Dendritic cell treated with granulocyte-macrophage colony-stimulating factor and Interleukin-4, amounts not matched to agents 40 ng/mL and 50 ng/mL, for 4 days (primary cell): Measurements from ENCODE around the gene PRKG1.
"Not testable (repeated sequence)": the region's sequence is repeated elsewhere in the genome, so short reads cannot be mapped to it uniquely, and the experiment has no call there.

Experiments used
- H3K27ac Mint-ChIP-seq: one replicate; pipeline ENCODE4 v1.8.0; 2022; ENCODE audit warnings: mild to moderate bottlenecking, mixed read lengths
- H3K27me3 Mint-ChIP-seq: one replicate; pipeline ENCODE4 v1.8.0; 2022; ENCODE audit warnings: mild to moderate bottlenecking, mixed read lengths
- H3K36me3 Mint-ChIP-seq: one replicate; pipeline ENCODE4 v1.8.0; 2022; ENCODE audit warnings: low read depth, mixed read lengths
- H3K4me1 Mint-ChIP-seq: one replicate; pipeline ENCODE4 v1.8.0; 2022; ENCODE audit warnings: low read depth, mixed read lengths
- H3K4me3 Mint-ChIP-seq: one replicate; pipeline ENCODE4 v1.8.0; 2022; ENCODE audit warnings: mild to moderate bottlenecking, moderate library complexity, mixed read lengths
- H3K9me3 Mint-ChIP-seq: one replicate; pipeline ENCODE4 v1.8.0; 2022; ENCODE audit warnings: mixed read lengths
- intact Hi-C: fragments of 100-400 bp; cut with micrococcal nuclease; formaldehyde crosslinking; loops from one replicate; pipeline ENCODE4 v1.15.0; 2022

PRKG1 gene

DNA sequence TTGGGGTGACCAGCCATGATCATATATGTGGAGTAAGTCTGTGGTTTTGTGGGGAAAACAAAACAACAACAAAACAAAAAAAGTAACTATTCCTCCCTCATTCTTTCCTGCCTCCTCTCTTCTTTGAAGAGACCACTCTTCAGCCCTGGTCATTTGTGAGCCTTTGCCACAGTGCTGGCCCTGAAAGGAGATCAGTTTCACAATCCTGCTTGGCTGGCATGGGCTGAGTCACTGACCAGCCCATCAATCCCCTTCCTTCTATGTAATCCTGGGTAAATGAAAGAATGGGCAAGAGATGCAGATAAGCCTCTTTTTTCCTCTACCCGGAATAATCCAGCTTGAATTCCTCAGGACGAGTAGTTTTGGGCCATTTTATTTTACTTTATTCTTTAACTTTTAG, 611.5 kb downstream of the PRKG1 start:
- H3K36me3 Mint-ChIP-seq, result no peaks in the 10 kb centered on the region
- peaks cover 15% of the 10 kb centered on the region for H3K9me3 Mint-ChIP-seq
- no peak overlapping the region for H3K4me3 Mint-ChIP-seq
- H3K27ac Mint-ChIP-seq, result no peak overlapping the region
- no peaks in the 10 kb centered on the region for H3K4me1 Mint-ChIP-seq
- intact Hi-C loops, result no loop called here
- H3K27me3 Mint-ChIP-seq, result no peaks in the 10 kb centered on the region

DNA sequence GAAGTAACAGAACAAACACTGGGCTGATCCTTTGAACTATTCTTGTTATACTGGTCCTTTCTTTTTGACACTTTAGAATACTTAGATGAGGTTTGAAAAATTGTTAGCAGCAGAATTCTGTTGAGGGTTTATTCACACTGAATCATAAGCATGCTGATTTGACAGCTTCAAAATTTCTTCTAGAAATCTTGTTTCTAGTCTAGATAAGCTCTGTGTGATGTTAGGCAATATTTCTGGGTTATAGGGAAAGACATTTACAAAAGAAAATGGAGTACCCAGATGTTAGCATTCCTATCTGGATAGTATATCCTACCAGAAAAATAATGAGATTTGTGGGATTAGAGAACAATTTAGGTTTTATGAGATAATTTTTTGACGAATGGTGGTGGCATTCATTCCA, 613.0 kb downstream of the PRKG1 start:
- no peak overlapping the region for H3K27ac Mint-ChIP-seq
- no peak overlapping the region for H3K4me3 Mint-ChIP-seq
- no peaks in the 10 kb centered on the region for H3K27me3 Mint-ChIP-seq
- no peaks in the 10 kb centered on the region for H3K4me1 Mint-ChIP-seq
- intact Hi-C loops, result no loop called here
- no peaks in the 10 kb centered on the region for H3K36me3 Mint-ChIP-seq
- peaks cover 15% of the 10 kb centered on the region for H3K9me3 Mint-ChIP-seq

DNA sequence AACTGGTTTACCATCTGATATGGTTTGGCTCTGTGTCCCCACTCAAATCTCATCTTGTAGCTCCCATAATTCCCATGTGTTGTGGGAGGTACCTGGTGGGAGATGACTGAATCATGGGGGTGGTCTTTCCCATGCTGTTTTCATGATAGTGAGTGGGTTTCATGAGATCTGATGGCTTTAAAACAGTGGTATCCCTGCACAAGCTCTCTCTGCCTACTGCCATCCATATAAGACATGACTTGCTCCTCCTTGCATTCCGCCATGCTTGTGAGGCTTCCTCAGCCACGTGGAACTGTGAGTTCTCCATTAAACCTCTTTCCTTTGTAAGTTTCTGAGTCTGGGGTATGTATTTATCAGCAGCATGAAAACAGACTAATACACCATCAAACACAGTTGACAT, 614.5 kb downstream of the PRKG1 start:
- H3K4me3 Mint-ChIP-seq, H3K27ac Mint-ChIP-seq, H3K4me1 Mint-ChIP-seq, H3K27me3 Mint-ChIP-seq, H3K36me3 Mint-ChIP-seq, intact Hi-C loops: not testable (repeated sequence)
- peaks cover 15% of the 10 kb centered on the region for H3K9me3 Mint-ChIP-seq

DNA sequence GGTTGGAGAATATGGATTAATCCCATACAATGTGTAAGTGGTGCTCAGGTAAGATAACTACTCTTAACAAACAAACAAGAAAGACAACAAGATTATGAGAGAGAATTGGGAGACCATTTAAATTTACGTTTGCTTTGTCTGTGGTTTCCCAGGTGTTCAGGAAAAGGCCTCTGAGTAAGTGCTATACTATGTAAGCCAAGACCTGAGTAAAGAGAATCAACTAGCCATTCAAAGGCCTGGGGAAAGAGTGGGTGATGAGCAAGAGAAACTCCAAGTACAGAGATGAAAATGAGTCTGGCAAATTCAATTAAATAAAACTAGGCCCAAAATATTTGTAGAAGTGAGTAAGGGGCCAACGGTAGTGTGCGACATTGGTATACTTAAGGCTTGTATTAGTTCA, 615.2 kb downstream of the PRKG1 start:
- H3K4me1 Mint-ChIP-seq, result no peaks in the 10 kb centered on the region
- intact Hi-C loops, result no loop called here
- no peaks in the 10 kb centered on the region for H3K27me3 Mint-ChIP-seq
- peaks cover 15% of the 10 kb centered on the region for H3K9me3 Mint-ChIP-seq
- H3K4me3 Mint-ChIP-seq, result no peak overlapping the region
- no peaks in the 10 kb centered on the region for H3K36me3 Mint-ChIP-seq
- no peak overlapping the region for H3K27ac Mint-ChIP-seq

DNA sequence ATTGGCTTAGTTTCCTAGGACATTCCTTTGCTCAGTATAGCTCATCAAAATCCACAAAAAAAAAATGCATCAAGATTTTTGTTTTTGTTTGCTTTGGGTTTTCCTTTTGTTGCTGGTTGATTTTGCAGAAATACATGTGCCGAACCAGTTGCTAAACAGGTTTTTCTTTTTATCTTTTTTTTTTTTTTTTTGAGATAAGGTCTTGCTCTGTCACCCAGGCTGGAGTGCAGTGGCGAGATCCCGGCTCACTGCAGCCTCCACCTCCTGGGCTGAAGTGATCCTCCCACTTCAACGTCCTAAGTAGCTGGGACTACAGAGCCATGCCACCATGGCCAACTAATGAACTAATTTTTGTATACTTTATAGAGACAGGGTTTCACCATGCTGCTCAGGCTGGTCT, 616.8 kb downstream of the PRKG1 start:
- no peaks in the 10 kb centered on the region for H3K27me3 Mint-ChIP-seq
- H3K9me3 Mint-ChIP-seq, result peaks cover 15% of the 10 kb centered on the region
- no peaks in the 10 kb centered on the region for H3K36me3 Mint-ChIP-seq
- H3K4me1 Mint-ChIP-seq, result peaks cover 2% of the 10 kb centered on the region
- intact Hi-C loops, result no loop called here
- no peak overlapping the region for H3K4me3 Mint-ChIP-seq
- no peak overlapping the region for H3K27ac Mint-ChIP-seq

DNA sequence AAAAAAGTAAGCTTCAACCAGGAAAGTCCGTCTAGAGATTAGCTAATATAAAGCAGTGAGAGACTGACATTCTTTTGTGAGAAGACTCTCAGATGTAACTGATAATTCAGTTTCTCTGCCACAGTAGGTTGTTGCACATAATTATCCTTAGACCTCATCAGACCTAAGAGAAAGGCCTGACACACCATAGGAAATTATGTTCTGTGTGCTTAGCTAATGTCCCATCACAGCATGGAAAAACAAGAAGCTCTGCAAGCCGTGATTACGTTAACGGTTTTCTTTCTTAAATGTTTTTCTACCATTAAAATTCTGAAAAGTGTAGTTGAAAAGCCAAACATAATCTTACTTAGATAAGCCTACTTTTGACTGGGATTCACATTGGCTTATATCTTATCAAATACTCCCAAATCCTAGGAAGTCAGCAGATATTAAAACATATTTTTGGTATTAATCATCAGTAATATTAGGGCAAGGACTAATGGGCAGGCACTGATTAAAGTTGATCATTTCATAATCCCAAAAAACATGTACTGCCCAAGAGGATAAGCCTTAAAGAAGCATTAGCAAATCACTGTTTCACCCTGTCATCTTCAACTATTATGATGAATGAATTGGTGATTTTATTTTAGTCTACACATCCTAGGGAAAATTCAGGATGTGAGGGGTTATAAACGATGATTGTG, 619.9 kb downstream of the PRKG1 start:
- Mint-ChIP-seq H3K36me3 (peaks cover 26% of the 10 kb centered on the region), H3K4me1 (peaks cover 27% of the 10 kb centered on the region), H3K4me3 (no peak overlapping the region), H3K27ac (no peak overlapping the region), H3K9me3 (peaks cover 11% of the 10 kb centered on the region), H3K27me3 (no peaks in the 10 kb centered on the region)
- intact Hi-C loops, result no loop called here

DNA sequence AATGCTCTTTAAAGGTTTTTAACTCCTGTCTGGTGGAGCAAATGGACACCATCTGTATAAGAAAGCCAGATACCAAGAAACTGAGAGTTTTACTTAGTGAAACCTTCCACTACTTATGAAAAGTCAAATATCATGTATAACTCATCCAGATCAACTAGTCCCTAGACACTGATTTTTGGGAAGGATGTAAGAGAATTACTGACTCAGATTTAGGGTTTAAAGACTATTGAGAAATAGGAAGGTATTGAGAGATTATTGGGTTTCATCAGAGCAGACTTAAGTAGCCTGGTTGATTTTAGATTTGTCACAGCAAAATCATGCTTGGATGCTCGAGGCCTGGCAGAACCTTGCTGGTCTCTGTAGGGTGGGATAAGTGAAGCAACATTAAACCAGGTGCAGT, 622.0 kb downstream of the PRKG1 start:
- Mint-ChIP-seq H3K27ac (no peak overlapping the region), H3K4me1 (peaks cover 27% of the 10 kb centered on the region), H3K9me3 (no peaks in the 10 kb centered on the region), H3K27me3 (no peaks in the 10 kb centered on the region), H3K4me3 (no peak overlapping the region), H3K36me3 (peaks cover 33% of the 10 kb centered on the region)
- intact Hi-C loops, result no loop called here

DNA sequence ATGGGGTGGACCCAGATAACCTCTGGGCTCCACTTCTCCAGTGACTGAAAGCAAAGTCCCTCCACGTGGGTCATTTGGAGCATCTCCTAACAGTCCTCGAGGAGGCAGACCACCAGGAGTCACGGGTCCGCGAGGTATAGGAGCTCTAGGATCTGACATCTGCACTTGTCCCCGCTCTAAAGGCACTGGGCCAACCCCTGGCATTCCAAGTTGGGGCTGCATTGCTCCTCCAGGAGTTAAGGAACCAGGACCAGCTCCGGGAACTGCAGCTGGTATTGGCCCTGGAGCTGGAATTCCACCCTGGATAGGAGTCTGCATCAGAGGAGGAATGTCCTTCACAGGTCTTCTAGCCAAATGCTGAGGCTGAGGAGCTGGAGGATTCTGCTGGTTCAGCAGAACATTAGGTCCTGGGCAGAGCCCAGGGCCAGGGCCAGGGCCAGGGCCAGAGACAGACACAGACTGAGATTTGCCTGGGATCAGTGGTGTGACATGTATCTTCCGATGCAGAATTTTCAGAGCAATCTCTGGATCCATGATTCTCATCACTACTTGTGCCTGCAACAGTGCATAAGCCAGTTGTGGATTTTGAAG, 624.3 kb downstream of the PRKG1 start:
- Mint-ChIP-seq H3K4me1 (peaks cover 27% of the 10 kb centered on the region), H3K4me3 (peak overlapping the region; percentile 92), H3K36me3 (peaks cover 33% of the 10 kb centered on the region), H3K27me3 (no peaks in the 10 kb centered on the region), H3K27ac (peak overlapping the region; percentile 97), H3K9me3 (no peaks in the 10 kb centered on the region)
- intact Hi-C loops, result no loop called here

DNA sequence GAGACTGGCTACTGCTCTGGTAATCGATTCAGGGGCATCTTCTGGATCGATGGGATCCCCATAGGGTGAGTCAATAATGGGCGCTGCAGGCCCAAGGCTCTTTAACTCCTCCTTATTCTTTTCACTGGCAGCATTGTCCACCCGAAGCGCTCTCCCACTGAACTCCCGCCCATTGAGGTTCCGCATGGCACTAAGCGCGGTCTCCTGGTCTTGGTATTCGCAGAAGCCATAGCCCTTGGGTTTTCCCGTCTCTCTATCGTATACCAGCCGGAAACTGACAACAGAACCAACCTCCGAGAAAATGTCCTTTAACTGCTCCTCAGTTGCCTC, 624.8 kb downstream of the PRKG1 start:
- Mint-ChIP-seq H3K27ac (peak overlapping the region; percentile 97), H3K9me3 (no peaks in the 10 kb centered on the region), H3K27me3 (no peaks in the 10 kb centered on the region), H3K4me1 (peaks cover 27% of the 10 kb centered on the region), H3K36me3 (peaks cover 33% of the 10 kb centered on the region), H3K4me3 (peak overlapping the region; percentile 92)
- intact Hi-C loops, result no loop called here

DNA sequence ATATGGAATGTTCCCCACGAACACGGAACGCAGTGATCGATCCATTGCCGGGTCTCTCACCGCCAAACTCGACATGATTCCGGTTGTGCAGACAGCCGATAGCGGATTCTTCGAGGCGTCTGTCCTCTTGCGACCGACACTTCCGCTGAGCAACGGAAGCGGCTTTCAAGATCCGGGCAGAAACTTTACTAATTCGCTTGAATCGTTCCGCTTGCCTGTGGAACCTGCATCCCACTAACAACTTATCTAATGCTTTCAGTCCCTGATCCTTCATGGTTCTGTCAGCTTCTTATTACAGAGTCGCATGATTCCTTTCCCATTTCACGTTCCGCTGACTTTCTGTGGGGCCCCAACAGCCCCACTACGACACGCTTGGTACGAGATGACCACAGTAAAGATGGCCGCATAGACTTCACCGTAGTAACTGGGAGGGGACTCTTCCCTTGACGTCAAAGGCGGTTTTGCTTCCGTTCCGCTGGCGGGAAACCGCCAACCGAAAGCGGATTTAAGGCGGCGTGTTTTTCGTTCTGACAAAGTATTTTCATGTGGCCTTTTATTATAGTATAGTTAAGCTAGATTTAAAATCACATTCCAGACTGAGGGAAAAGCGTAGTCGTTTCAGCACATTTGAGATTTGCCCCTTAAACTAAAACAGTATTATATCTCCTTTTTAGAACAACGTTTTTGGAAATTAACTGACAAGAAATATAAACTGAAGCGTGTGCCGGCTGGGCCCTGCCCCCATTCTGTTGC, 625.4 kb downstream of the PRKG1 start, which contains the start of gene CSTF2T:
Gene CSTF2T, minus strand, starts transcription at position 121 of the 753 bp plus-strand sequence. Its CDS starts 46 bp downstream, at position 75.
- peak within 1 kb of the TSS; percentile 97 for H3K27ac Mint-ChIP-seq
- peak within 1 kb of the TSS; percentile 92 for H3K4me3 Mint-ChIP-seq
- peaks cover 27% of the 10 kb centered on the region for H3K4me1 Mint-ChIP-seq
- H3K36me3 Mint-ChIP-seq, result peaks cover 33% of the 10 kb centered on the region
- no peaks in the 10 kb centered on the region for H3K27me3 Mint-ChIP-seq
- intact Hi-C loops, result no loop called here
- H3K9me3 Mint-ChIP-seq, result no peaks in the 10 kb centered on the region

DNA sequence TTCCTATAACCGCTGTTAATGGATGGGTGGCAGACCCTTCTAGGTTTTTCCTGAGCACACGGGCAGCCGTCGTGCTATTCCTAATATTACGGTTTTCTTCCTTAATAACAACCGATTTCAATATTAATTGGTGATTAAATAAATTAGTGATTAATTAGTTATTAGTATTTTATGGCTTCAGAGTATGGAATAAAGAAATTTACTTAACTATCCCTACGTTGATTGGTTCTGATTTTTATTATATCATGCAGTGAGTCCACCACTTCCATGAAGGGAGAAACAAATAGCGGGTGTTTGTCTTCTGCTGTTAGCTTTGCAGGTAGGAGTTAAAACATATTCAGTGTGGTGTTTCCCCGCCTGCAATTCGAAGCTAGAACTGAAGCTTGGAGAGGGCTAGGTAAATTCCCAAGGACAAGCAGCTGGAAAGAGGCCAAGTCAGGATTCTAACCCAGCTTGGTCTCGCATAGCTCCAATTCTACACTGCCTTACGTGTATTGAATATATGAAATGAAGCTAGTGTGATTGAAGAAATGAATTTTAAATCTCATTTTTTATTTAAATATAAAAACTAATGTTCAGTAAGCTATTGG, 626.0 kb downstream of the PRKG1 start:
- H3K9me3 Mint-ChIP-seq, result no peaks in the 10 kb centered on the region
- peaks cover 27% of the 10 kb centered on the region for H3K4me1 Mint-ChIP-seq
- peaks cover 33% of the 10 kb centered on the region for H3K36me3 Mint-ChIP-seq
- peak overlapping the region; percentile 97 for H3K27ac Mint-ChIP-seq
- peak overlapping the region; percentile 92 for H3K4me3 Mint-ChIP-seq
- intact Hi-C loops, result no loop called here
- no peaks in the 10 kb centered on the region for H3K27me3 Mint-ChIP-seq

DNA sequence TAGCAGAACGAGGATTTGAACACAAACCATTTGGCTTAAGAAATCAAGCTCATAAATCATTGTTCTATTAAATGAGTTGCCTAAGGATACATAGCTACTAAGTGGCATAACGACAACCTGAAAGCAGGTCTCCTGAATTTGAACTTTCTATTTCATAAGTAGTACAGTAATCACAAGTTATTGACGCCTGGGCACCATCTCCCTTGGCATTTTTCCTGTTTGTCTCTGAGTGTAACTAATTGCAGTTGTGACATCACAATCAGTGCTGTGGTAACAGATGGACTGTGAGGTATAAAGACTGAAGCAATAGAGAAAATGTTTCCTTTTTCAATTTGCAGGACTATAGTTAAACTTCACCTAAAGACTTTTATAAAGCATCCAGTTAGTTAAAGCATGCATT, 631.5 kb downstream of the PRKG1 start:
- Mint-ChIP-seq H3K27me3 (no peaks in the 10 kb centered on the region), H3K9me3 (no peaks in the 10 kb centered on the region), H3K27ac (no peak overlapping the region), H3K36me3 (no peaks in the 10 kb centered on the region), H3K4me1 (no peaks in the 10 kb centered on the region), H3K4me3 (no peak overlapping the region)
- intact Hi-C loops, result no loop called here

DNA sequence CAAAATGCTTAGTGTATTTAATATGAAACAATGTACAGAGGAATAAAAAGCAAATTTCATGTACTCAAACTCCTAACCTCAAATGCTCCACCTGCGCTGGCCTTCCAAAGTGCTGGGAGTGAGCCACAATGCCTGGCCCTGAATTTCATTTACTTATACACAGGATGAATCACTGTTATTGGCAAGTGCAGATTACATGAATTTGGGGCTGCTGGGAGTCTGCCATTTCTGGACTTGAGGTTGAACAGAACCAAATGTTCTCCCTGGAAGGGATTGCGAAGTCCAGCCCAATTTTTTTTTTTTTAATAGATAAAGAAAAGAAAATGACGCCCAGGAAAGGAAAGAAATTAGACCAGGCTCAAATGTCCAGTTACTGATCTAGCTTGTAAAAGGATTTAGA, 631.9 kb downstream of the PRKG1 start:
- Mint-ChIP-seq H3K36me3 (no peaks in the 10 kb centered on the region), H3K4me1 (no peaks in the 10 kb centered on the region), H3K4me3 (no peak overlapping the region), H3K27me3 (no peaks in the 10 kb centered on the region), H3K9me3 (no peaks in the 10 kb centered on the region), H3K27ac (no peak overlapping the region)
- intact Hi-C loops, result no loop called here

DNA sequence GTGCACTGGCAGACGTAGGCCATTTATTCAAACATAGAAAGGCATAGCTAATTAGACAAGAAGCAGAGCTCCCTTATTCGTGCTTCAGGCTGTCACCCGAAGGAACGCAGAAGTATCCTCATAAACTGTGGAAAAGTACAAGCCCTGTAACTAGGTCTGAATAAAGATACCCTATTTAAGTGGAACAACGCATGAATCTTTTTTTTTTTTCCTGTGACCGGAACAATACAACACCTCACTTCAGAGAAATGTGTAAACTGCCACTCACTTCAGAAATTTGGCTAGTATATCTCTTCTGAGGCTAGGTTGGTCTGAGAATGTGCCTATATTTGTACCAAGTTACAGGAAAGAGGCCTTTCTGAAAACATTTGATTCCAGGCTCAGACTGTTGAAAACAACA, 633.1 kb downstream of the PRKG1 start:
- Mint-ChIP-seq H3K9me3 (no peaks in the 10 kb centered on the region), H3K4me1 (no peaks in the 10 kb centered on the region), H3K27ac (no peak overlapping the region), H3K36me3 (no peaks in the 10 kb centered on the region), H3K27me3 (no peaks in the 10 kb centered on the region), H3K4me3 (no peak overlapping the region)
- intact Hi-C loops, result no loop called here
